Kidney (tissue), 14 donors: ENCODE results near the gene CELF5. TPM values are rescaled to one million over a fixed set of nuclear protein-coding genes. Genes with fewer than 3 reads are reported as not detected.
A peak's percentile ranks its signal among the peaks of the same experiment; 100 is the strongest.

Experiments used
- DNase-seq, 5 donors: peaks; one replicate each; pipeline ENCODE4 v3.0.0-alpha.2; 2013 to 2020
- FAIRE-seq: peaks from 2 replicates; lab custom pipeline; 2012; peaks lifted over from hg19 to GRCh38; lab: Jason Lieb, UNC
- H3K27ac ChIP-seq, 2 donors: one replicate each; pipeline ENCODE4 v1.7.0; 2013; ENCODE audit warnings: low read depth in 2 of 2, low read length in 2 of 2, inconsistent platforms in 1 of 2
- H3K27me3 ChIP-seq: one replicate; pipeline ENCODE4 v1.7.1; 2013; ENCODE audit warnings: low read length, inconsistent platforms; ENCODE audit not compliant: control insufficient read depth, insufficient read depth
- H3K36me3 ChIP-seq, 3 donors: one replicate each; pipeline versions ENCODE4 v1.7.0 to v1.7.1; 2013; ENCODE audit warnings: low read length in 3 of 3, control low read depth in 1 of 3, inconsistent platforms in 1 of 3; ENCODE audit not compliant: insufficient read depth in 3 of 3, control insufficient read depth in 2 of 3
- H3K4me1 ChIP-seq, 3 donors: one replicate each; pipeline versions ENCODE4 v1.7.0 to v1.7.1; 2013; ENCODE audit warnings: low read length in 3 of 3, inconsistent platforms in 1 of 3, low read depth in 1 of 3; ENCODE audit not compliant: control insufficient read depth in 2 of 3, insufficient read depth in 2 of 3
- H3K4me3 ChIP-seq, 3 donors: one replicate each; pipeline versions ENCODE4 v1.7.0 to v1.8.1; 2013; ENCODE audit warnings: low read length in 3 of 3, control low read depth in 1 of 3, inconsistent platforms in 1 of 3
- H3K9ac ChIP-seq, 3 donors: one replicate each; pipeline versions ENCODE4 v1.7.0 to v1.7.1; 2013; ENCODE audit warnings: low read length in 3 of 3, control low read depth in 1 of 3, inconsistent platforms in 1 of 3
- H3K9me3 ChIP-seq, 3 donors: one replicate each; pipeline versions ENCODE4 v1.7.0 to v1.7.1; 2013; ENCODE audit warnings: low read length in 3 of 3, control low read depth in 1 of 3, inconsistent platforms in 1 of 3; ENCODE audit not compliant: control insufficient read depth in 2 of 3, insufficient read depth in 1 of 3
- CTCF ChIP-seq: IDR thresholded peaks from 3 replicates; pipeline ENCODE4 v1.5.1; 2012; ENCODE audit warnings: mild to moderate bottlenecking, moderate library complexity, borderline replicate concordance; ENCODE audit not compliant: insufficient read depth; ENCODE audit errors: extremely low read depth
- intact Hi-C: fragments of 100-400 bp; cut with DNase I; formaldehyde crosslinking; loops from one replicate; pipeline ENCODE4 v1.11.1; 2022
- polyA plus RNA-seq: library from polyadenylated mRNA; stranded (reverse); fragments of 350-450 nt; fragmentation: Illumina TruSeq; extraction: RNeasy Lipid Tissue Mini Kit (QIAGEN cat#74804); gene quantifications from one replicate; pipeline ENCODE4 v1.2.3, GENCODE V29; 2014; ENCODE audit warnings: low read depth, low replicate concordance; ENCODE audit not compliant: insufficient read depth
- total RNA-seq: library from RNA; stranded (reverse); fragmentation: NEBNext Ultra II Directional; extraction: Animal tissue kit (Norgen Biotek cat#: 25700); gene quantifications from one replicate; pipeline ENCODE4 v1.2.1, GENCODE V29; 2021
- donor health status: control.
- donor health status: control.
- donor health status: control.
- donor health status: control.
- donor health status: control.
- donor health status: DM: yes; HTN: yes; CAD: no.
- donor health status: Normal renal cell carcinoma (clear cell type).

Gene CELF5
- total and polyA plus RNA-seq, 2 donors from 2014 or later: 0.15 to 0.38 TPM

- Histone ChIP-seq H3K4me3 (no peak overlapping the region), H3K4me1 (no peaks in the 10 kb centered on the region), H3K36me3 (no peaks in the 10 kb centered on the region), H3K9ac (no peak overlapping the region), H3K27me3 (peaks cover 3% of the 10 kb centered on the region), H3K9me3 (peaks cover 0 to 10% (median 0%) of the 10 kb centered on the region in 3 donors), H3K27ac (no peak overlapping the region)
- intact Hi-C loops: no loop called here
- no peak for DNase-seq
- no peak for TF ChIP-seq CTCF
- FAIRE-seq: no peak
Observed at GRCh38 chr19:3269916-3270671, 45.6 kb downstream of the CELF5 start.

- Histone ChIP-seq H3K9ac (no peak overlapping the region), H3K4me3 (no peak overlapping the region), H3K9me3 (peaks cover 0 to 10% (median 0%) of the 10 kb centered on the region in 3 donors), H3K27ac (no peak overlapping the region), H3K4me1 (no peaks in the 10 kb centered on the region), H3K36me3 (no peaks in the 10 kb centered on the region), H3K27me3 (peaks cover 3% of the 10 kb centered on the region)
- no peak for TF ChIP-seq CTCF
- no peak for FAIRE-seq
- intact Hi-C loops: no loop called here
- peak in 2 of 5 donors; percentile 50 to 65 for DNase-seq
Observed at GRCh38 chr19:3270902-3271301, 46.4 kb downstream of the CELF5 start.

GRCh38 chr19:3272401-3272931 is 48.0 kb downstream of the CELF5 start:
- intact Hi-C loops: no loop called here
- Histone ChIP-seq H3K36me3 (no peaks in the 10 kb centered on the region), H3K4me3 (no peak overlapping the region), H3K9me3 (peaks cover 0 to 10% (median 0%) of the 10 kb centered on the region in 3 donors), H3K27me3 (peaks cover 3% of the 10 kb centered on the region), H3K9ac (no peak overlapping the region), H3K4me1 (no peaks in the 10 kb centered on the region), H3K27ac (no peak overlapping the region)
- DNase-seq (no peak), FAIRE-seq (no peak)
- TF ChIP-seq CTCF: no peak
